A673 (cell line): Measurements from ENCODE around the gene MPC1. TPM values are rescaled to one million over a fixed set of nuclear protein-coding genes. Genes with fewer than 3 reads are reported as not detected.

ENCODE experiments used
- BruUV-seq: library from RNA; stranded (reverse); fragments of 400-500 nt; replicated peaks from 2 replicates; lab custom pipeline; 2021; lab: Mats Ljungman, UMichigan
- CTCF ChIA-PET: fragments of 300-600 bp; sonication (Branson Sonifier 250); formaldehyde crosslinking; loops from one replicate; lab custom pipeline; 2022; ENCODE audit warnings: antibody characterized with exemption; lab: Charles Lee
- POLR2A ChIA-PET: fragments of 300-600 bp; sonication (Branson Sonifier 250); formaldehyde crosslinking; loops from one replicate; lab custom pipeline; 2022; ENCODE audit warnings: antibody characterized with exemption; ENCODE audit not compliant: low non-redundant PET; lab: Charles Lee
- DNase-seq: peaks from one replicate; pipeline ENCODE4 v3.0.0-alpha.2; 2015; ENCODE audit warnings: low spot score
- H3K27ac ChIP-seq: fragments of 200-600 bp; sonication (generic); 2 replicates; pipeline ENCODE4 v1.5.1; 2016; ENCODE audit warnings: mixed run types, low read depth, mild to moderate bottlenecking, mixed read lengths, antibody characterized with exemption, low read length; ENCODE audit not compliant: poor library complexity, severe bottlenecking
- H3K27me3 ChIP-seq: fragments of 200-600 bp; sonication (generic); replicated peaks from 2 replicates; pipeline ENCODE4 v1.6.1; 2017; ENCODE audit warnings: mixed run types, low read depth, mild to moderate bottlenecking, mixed read lengths, antibody characterized with exemption, low read length; ENCODE audit not compliant: insufficient read depth, poor library complexity
- H3K36me3 ChIP-seq: fragments of 200-600 bp; sonication (generic); 2 replicates; pipeline ENCODE4 v1.6.1; 2016; ENCODE audit warnings: mixed run types, mild to moderate bottlenecking, mixed read lengths, antibody characterized with exemption, low read length; ENCODE audit not compliant: insufficient read depth, poor library complexity, severe bottlenecking
- H3K4me1 ChIP-seq: fragments of 200-600 bp; sonication (generic); 2 replicates; pipeline ENCODE4 v1.6.1; 2017; ENCODE audit warnings: mixed run types, mild to moderate bottlenecking, mixed read lengths, antibody characterized with exemption, low read length; ENCODE audit not compliant: insufficient read depth, poor library complexity, severe bottlenecking
- H3K4me3 ChIP-seq: fragments of 200-600 bp; sonication (generic); 2 replicates; pipeline ENCODE4 v1.5.1; 2016; ENCODE audit warnings: low read depth, mixed run types, mild to moderate bottlenecking, mixed read lengths, low read length; ENCODE audit not compliant: poor library complexity, severe bottlenecking
- H3K9me3 ChIP-seq: fragments of 200-600 bp; sonication (generic); 2 replicates; pipeline ENCODE4 v1.6.1; 2016; ENCODE audit warnings: mixed run types, low read depth, mild to moderate bottlenecking, mixed read lengths, antibody characterized with exemption, low read length; ENCODE audit not compliant: poor library complexity, severe bottlenecking
- EZH2 ChIP-seq: fragments of 200-600 bp; sonication (generic); IDR thresholded peaks from 2 replicates; pipeline ENCODE4 v1.6.1; 2017; ENCODE audit warnings: borderline replicate concordance, low read depth, mild to moderate bottlenecking, mixed read lengths, antibody characterized with exemption, low read length; ENCODE audit not compliant: poor library complexity, severe bottlenecking
- intact Hi-C: fragments of 100-400 bp; cut with micrococcal nuclease; formaldehyde crosslinking; loops from one replicate; pipeline ENCODE4 v1.10.0; 2022; ENCODE audit not compliant: unreplicated experiment
- total RNA-seq: library from RNA; stranded (reverse); gene quantifications from 2 replicates; pipeline ENCODE4 v1.2.3, GENCODE V29; 2021
- TF ChIP-seq, protein P1 (sequence below): fragments of 300-800, 200-600 bp; sonication (generic); conservative IDR thresholded peaks from 2 replicates; pipeline ENCODE4 v1.5.1; 2017; ENCODE audit warnings: low read depth, mild to moderate bottlenecking, antibody characterized with exemption, low read length, moderate library complexity, mixed read lengths

Gene MPC1
- total RNA-seq, 1 experiment from 2014 or later: 35.9 TPM

DNA sequence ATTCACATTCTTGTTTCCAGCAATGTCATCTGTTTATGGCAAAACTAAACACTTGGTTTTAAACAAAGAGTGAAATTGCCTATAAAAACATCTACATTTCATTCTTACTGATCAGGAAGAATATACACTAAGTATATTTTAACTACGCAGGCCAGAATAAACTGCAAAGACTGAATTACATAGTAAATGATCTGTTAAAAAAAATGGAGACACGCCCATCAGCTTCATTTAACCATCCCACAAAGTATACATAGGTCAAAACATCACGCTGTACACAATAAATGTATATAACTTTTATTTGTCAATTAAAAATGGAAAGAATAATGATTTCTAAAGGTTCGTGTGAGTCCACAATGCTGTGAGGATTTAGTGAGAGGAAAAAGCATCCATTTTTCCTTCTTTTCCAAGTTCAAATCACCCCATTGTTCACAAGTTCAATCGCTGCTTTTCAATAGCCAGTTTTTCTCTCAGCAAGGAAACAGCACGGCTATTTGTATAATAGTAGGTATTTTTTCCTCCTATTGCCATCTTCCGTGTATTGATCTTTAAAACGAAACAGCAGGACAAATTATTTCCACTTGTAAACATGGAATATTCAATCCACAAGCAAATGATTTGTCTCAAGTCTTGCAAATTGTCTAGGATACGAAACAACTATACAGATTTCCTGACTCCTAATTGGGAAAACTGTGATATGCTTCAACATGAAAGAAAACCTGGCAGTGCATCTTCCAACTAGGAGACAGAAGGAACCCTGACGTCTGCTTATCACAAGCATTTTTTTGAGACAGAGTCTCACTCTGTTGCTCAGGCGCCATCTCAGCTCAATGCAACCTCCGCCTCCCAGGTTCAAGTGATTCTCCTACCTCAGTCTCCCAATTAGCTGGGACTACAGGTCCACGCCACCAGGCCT lies 51.0 kb downstream of the MPC1 start:
- Histone ChIP-seq H3K4me1 (no peaks in the 10 kb centered on the region), H3K9me3 (no peaks in the 10 kb centered on the region), H3K27me3 (no peaks in the 10 kb centered on the region), H3K27ac (no peak overlapping the region), H3K4me3 (no peak overlapping the region), H3K36me3 (peaks cover 26% of the 10 kb centered on the region)
- BruUV-seq: no TSS peak
- POLR2A ChIA-PET: interaction anchor here (0.6 kb wide), 1 partner anchor 54 kb away, joined by 3 read pairs; no protein-coding TSS in a partner anchor
- CTCF ChIA-PET: no interaction called here
- no peak for TF ChIP-seq EZH2
- TF ChIP-seq, protein P1, sequence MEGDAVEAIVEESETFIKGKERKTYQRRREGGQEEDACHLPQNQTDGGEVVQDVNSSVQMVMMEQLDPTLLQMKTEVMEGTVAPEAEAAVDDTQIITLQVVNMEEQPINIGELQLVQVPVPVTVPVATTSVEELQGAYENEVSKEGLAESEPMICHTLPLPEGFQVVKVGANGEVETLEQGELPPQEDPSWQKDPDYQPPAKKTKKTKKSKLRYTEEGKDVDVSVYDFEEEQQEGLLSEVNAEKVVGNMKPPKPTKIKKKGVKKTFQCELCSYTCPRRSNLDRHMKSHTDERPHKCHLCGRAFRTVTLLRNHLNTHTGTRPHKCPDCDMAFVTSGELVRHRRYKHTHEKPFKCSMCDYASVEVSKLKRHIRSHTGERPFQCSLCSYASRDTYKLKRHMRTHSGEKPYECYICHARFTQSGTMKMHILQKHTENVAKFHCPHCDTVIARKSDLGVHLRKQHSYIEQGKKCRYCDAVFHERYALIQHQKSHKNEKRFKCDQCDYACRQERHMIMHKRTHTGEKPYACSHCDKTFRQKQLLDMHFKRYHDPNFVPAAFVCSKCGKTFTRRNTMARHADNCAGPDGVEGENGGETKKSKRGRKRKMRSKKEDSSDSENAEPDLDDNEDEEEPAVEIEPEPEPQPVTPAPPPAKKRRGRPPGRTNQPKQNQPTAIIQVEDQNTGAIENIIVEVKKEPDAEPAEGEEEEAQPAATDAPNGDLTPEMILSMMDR: no peak
- DNase-seq: no peak
- intact Hi-C loops: no loop called here

DNA sequence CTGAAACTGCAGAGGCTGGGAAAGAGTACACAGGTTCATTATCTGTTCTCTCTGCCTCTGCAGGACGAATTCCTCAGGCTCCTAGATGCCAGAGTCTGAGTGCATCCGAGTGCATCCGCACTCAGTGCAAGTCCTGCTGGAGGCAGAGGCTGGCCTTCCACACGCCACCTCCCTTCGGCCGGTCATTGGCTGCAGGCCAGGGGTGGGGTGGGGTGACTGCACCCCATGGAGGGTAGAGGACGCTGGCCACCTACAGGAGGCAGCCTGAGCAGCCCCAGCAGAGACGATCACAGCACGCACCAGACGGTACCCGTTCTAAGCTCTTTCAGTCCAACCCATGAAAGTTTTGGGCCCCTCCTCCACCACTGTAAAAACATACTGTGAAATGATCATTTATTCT lies 52.1 kb downstream of the MPC1 start:
- DNase-seq: no peak
- CTCF ChIA-PET: no interaction called here
- Histone ChIP-seq H3K4me1 (no peaks in the 10 kb centered on the region), H3K9me3 (no peaks in the 10 kb centered on the region), H3K27ac (no peak overlapping the region), H3K36me3 (peaks cover 22% of the 10 kb centered on the region), H3K4me3 (no peak overlapping the region), H3K27me3 (no peaks in the 10 kb centered on the region)
- no TSS peak for BruUV-seq
- POLR2A ChIA-PET: no interaction called here
- no peak for TF ChIP-seq EZH2
- TF ChIP-seq, protein P1: no peak
- intact Hi-C loops: no loop called here

DNA sequence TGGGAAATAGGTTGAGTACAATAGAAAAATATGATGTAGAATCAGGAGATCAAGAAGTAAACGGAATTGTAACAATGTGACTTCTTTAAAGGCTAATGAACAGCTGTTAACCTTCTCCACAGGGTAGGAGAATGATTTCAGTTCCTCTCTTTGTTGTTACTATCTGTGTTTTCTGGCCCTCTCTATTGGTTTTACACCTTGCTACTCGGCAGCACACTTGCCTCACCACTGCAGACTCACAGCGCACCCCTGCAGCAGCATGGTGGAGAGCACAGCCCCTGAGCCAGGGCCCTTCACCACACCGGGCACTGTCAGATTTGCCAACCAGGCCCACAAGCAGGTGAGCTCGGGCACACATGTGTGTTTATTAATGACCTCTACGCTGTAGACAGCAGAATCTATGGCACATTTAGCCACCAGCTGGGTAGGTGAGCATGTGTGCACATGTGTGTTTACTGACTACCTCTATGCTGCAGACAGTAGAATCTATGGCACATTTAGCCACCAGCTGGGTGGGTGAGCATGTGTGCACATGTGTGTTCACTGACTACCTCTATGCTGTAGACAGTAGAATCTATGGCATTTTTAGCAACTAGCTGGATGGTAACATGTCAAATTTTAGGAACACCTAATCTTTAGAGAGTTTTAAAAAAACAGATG lies 57.2 kb downstream of the MPC1 start:
- Histone ChIP-seq H3K27ac (no peak overlapping the region), H3K27me3 (no peaks in the 10 kb centered on the region), H3K9me3 (no peaks in the 10 kb centered on the region), H3K4me3 (no peak overlapping the region), H3K4me1 (no peaks in the 10 kb centered on the region), H3K36me3 (peaks cover 40% of the 10 kb centered on the region)
- POLR2A ChIA-PET: no interaction called here
- TF ChIP-seq, protein P1: no peak
- TF ChIP-seq EZH2: no peak
- no peak for DNase-seq
- intact Hi-C loops: no loop called here
- CTCF ChIA-PET: interaction anchor here (0.6 kb wide), 1 partner anchor 484 kb away, joined by 3 read pairs; no protein-coding TSS in a partner anchor
- no TSS peak for BruUV-seq
